Liver (tissue), 3 donors: ENCODE results near the gene ACP5.
"Not testable (repeated sequence)": the region's sequence is repeated elsewhere in the genome, so short reads cannot be mapped to it uniquely, and the experiment has no call there.

ENCODE experiments used
- ATF3 ChIP-seq: IDR thresholded peaks from 2 replicates; pipeline ENCODE4 v1.6.1; 2016; ENCODE audit warnings: antibody characterized with exemption
- CTCF ChIP-seq: fragments of 150-350 bp; IDR thresholded peaks from 2 replicates; pipeline ENCODE4 v1.5.1; 2017; ENCODE audit warnings: improper control_type of control experiment, low read depth, low read length; ENCODE audit not compliant: missing input control
- GABPA ChIP-seq, 2 donors: IDR thresholded peaks in 1 of 2; conservative IDR thresholded peaks in 1 of 2; 2 replicates each; pipeline ENCODE4 v1.6.1; 2016; ENCODE audit warnings: antibody characterized with exemption in 2 of 2, mild to moderate bottlenecking in 1 of 2, moderate library complexity in 1 of 2
- JUND ChIP-seq, 2 donors: IDR thresholded peaks; 2 replicates each; pipeline ENCODE4 v1.6.1; 2016; ENCODE audit warnings: antibody characterized with exemption in 2 of 2
- NR2F2 ChIP-seq: IDR thresholded peaks from 2 replicates; pipeline ENCODE4 v1.6.1; 2016; ENCODE audit warnings: antibody characterized with exemption
- TAF1 ChIP-seq: conservative IDR thresholded peaks from 2 replicates; pipeline ENCODE4 v1.6.1; 2016; ENCODE audit warnings: antibody characterized with exemption, mild to moderate bottlenecking
- YY1 ChIP-seq: IDR thresholded peaks from 2 replicates; pipeline ENCODE4 v1.6.1; 2016; ENCODE audit warnings: antibody characterized with exemption, mild to moderate bottlenecking
- donor health status: healthy.
- donor health status: healthy.

- not testable (repeated sequence) for TF ChIP-seq ATF3; CTCF; NR2F2; JUND (IDR thresholded peaks at IDR 0.05); GABPA (IDR thresholded peaks at IDR 0.05 in 1 of 2, conservative IDR thresholded peaks at IDR 0.05 in 1 of 2); YY1; TAF1
Observed at GRCh38 chr19:11573763-11574162, 3.7 kb downstream of the ACP5 start.
